IMR-90 (cell line): ENCODE data around the gene IL5RA. TPM values are rescaled to one million over a fixed set of nuclear protein-coding genes. Genes with fewer than 3 reads are reported as not detected.

Experiments used
- ATAC-seq: fragments of 200-7000 bp; cut with Tn5 transposase; 2 replicates; pipeline ENCODE4 v1.9.1; 2020; ENCODE audit warnings: low read depth, mild to moderate bottlenecking, moderate library complexity
- BruUV-seq: library from RNA; stranded (reverse); fragments of 400-500 nt; replicated peaks from 2 replicates; lab custom pipeline; 2021; lab: Mats Ljungman, UMichigan
- CTCF ChIA-PET: fragments of 300-600 bp; formaldehyde crosslinking; extraction: SDS; loops from one replicate; lab custom pipeline; 2021; ENCODE audit warnings: antibody characterized with exemption; lab: Yijun Ruan, JAX
- POLR2A ChIA-PET: fragments of 300-600 bp; sonication (Branson Sonifier 250); formaldehyde crosslinking; loops from one replicate; lab custom pipeline; 2022; ENCODE audit warnings: antibody characterized with exemption; ENCODE audit not compliant: unreplicated experiment; lab: Charles Lee
- DNase-seq: peaks from one replicate; pipeline ENCODE4 v3.0.0; 2013
- H2AFZ ChIP-seq: replicated peaks from 2 replicates; pipeline ENCODE3; 2013; ENCODE audit warnings: low read length, mild to moderate bottlenecking; ENCODE audit not compliant: poor library complexity
- H2AK5ac ChIP-seq: 2 replicates; pipeline ENCODE4 v1.6.1; 2013; ENCODE audit warnings: low read depth, low read length, inconsistent platforms
- H2AK9ac ChIP-seq: replicated peaks from 2 replicates; pipeline ENCODE3; 2013; ENCODE audit warnings: mild to moderate bottlenecking, low read depth, low read length, moderate library complexity; ENCODE audit not compliant: poor library complexity
- H2BK120ac ChIP-seq: 2 replicates; pipeline ENCODE4 v1.6.1; 2013; ENCODE audit warnings: low read depth, low read length, inconsistent platforms
- H2BK15ac ChIP-seq: 3 replicates; pipeline ENCODE4 v1.6.1; 2013; ENCODE audit warnings: low read depth, low read length, inconsistent platforms
- H2BK20ac ChIP-seq: 2 replicates; pipeline ENCODE4 v1.6.1; 2013; ENCODE audit warnings: low read depth, mild to moderate bottlenecking, inconsistent platforms, low read length, moderate library complexity
- H2BK5ac ChIP-seq: 2 replicates; pipeline ENCODE4 v1.6.1; 2013; ENCODE audit warnings: mild to moderate bottlenecking, low read depth, low read length, inconsistent platforms; ENCODE audit not compliant: poor library complexity, severe bottlenecking
- H3K14ac ChIP-seq: replicated peaks from 2 replicates; pipeline ENCODE4 v1.6.1; 2013; ENCODE audit warnings: low read depth, low read length, inconsistent platforms
- H3K18ac ChIP-seq: 2 replicates; pipeline ENCODE4 v1.6.1; 2013; ENCODE audit warnings: low read depth, low read length, control low read depth
- H3K23ac ChIP-seq: 2 replicates; pipeline ENCODE4 v1.6.1; 2013; ENCODE audit warnings: low read depth, low read length, inconsistent platforms
- H3K27ac ChIP-seq: 2 replicates; pipeline ENCODE4 v1.5.1; 2013; ENCODE audit warnings: mild to moderate bottlenecking, control low read depth, low read length; ENCODE audit not compliant: insufficient read depth
- H3K27me3 ChIP-seq: 2 replicates; pipeline ENCODE4 v1.6.1; 2013; ENCODE audit warnings: low read length; ENCODE audit not compliant: control insufficient read depth, insufficient read depth
- H3K36me3 ChIP-seq: 2 replicates; pipeline ENCODE4 v1.6.1; 2013; ENCODE audit warnings: low read length, mixed read lengths; ENCODE audit not compliant: control insufficient read depth, insufficient read depth
- H3K4ac ChIP-seq: 2 replicates; pipeline ENCODE4 v1.6.1; 2013; ENCODE audit warnings: low read depth, low read length, inconsistent platforms
- H3K4me1 ChIP-seq: 2 replicates; pipeline ENCODE4 v1.6.1; 2013; ENCODE audit warnings: low read length, mixed read lengths; ENCODE audit not compliant: control insufficient read depth, insufficient read depth
- H3K4me2 ChIP-seq: 2 replicates; pipeline ENCODE4 v1.6.1; 2013; ENCODE audit warnings: low read depth, mild to moderate bottlenecking, control low read depth, low read length, moderate library complexity
- H3K4me3 ChIP-seq: 2 replicates; pipeline ENCODE4 v1.5.1; 2013; ENCODE audit warnings: low read depth, mild to moderate bottlenecking, control low read depth, low read length, moderate library complexity; ENCODE audit not compliant: insufficient read depth
- H3K56ac ChIP-seq: 2 replicates; pipeline ENCODE4 v1.6.1; 2013; ENCODE audit warnings: low read length, inconsistent platforms; ENCODE audit not compliant: insufficient read depth; ENCODE audit errors: extremely low read depth
- H3K79me1 ChIP-seq, 2 experiments: 2 replicates each; pipeline ENCODE4 v1.6.1; 2013; ENCODE audit warnings: low read length in 2 of 2, inconsistent platforms in 1 of 2, low read depth in 1 of 2
- H3K9ac ChIP-seq: 2 replicates; pipeline ENCODE4 v1.6.1; 2013; ENCODE audit warnings: low read depth, low read length, control low read depth
- H3K9me1 ChIP-seq: 2 replicates; pipeline ENCODE4 v1.6.1; 2013; ENCODE audit warnings: low read length, inconsistent platforms; ENCODE audit not compliant: insufficient read depth
- H3K9me3 ChIP-seq: 2 replicates; pipeline ENCODE4 v1.6.1; 2013; ENCODE audit warnings: low read length; ENCODE audit not compliant: control insufficient read depth, insufficient read depth
- H4K20me1 ChIP-seq: 2 replicates; pipeline ENCODE4 v1.6.1; 2013; ENCODE audit warnings: low read length, inconsistent platforms; ENCODE audit not compliant: insufficient read depth
- H4K5ac ChIP-seq: 2 replicates; pipeline ENCODE4 v1.6.1; 2013; ENCODE audit warnings: mild to moderate bottlenecking, low read depth, low read length, control low read depth
- H4K8ac ChIP-seq, 2 experiments: 2 replicates each; pipeline ENCODE4 v1.6.1; 2013; ENCODE audit warnings: low read depth in 2 of 2, low read length in 2 of 2, control low read depth in 1 of 2, inconsistent platforms in 1 of 2
- H4K91ac ChIP-seq: 2 replicates; pipeline ENCODE4 v1.6.1; 2013; ENCODE audit warnings: low read depth, low read length, inconsistent platforms; ENCODE audit not compliant: insufficient read depth
- CEBPB ChIP-seq: IDR thresholded peaks from 2 replicates; pipeline ENCODE4 v1.6.1; 2012; ENCODE audit warnings: low read depth, low read length, improper control_type of control experiment
- RCOR1 ChIP-seq: IDR thresholded peaks from 2 replicates; pipeline ENCODE4 v1.6.1; 2012; ENCODE audit warnings: mild to moderate bottlenecking, low read length, improper control_type of control experiment; ENCODE audit not compliant: insufficient replicate concordance
- WGBS, 2 experiments: methylation state at CpG; one replicate each; pipeline versions ENCODE4 v1.1.5 to v1.1.7; 2013; ENCODE audit warnings: missing lambda C conversion rate in 2 of 2; ENCODE audit not compliant: insufficient read length in 1 of 2; ENCODE audit errors: extremely low coverage in 2 of 2; 5-methylcytosine and 5-hydroxymethylcytosine counted together
- dilution Hi-C: fragments of 300-500 bp; cut with HindIII; formaldehyde crosslinking; loops from one replicate; pipeline ENCODE4 v1.14.3; 2018; ENCODE audit warnings: low sequenced_read_pairs; ENCODE audit not compliant: unreplicated experiment
- in situ Hi-C: fragments of 300-500 bp; cut with MboI; formaldehyde crosslinking; loops from 3 replicates; pipeline ENCODE4 v1.14.3; 2019; ENCODE audit warnings: low sequenced_read_pairs, inconsistent platforms, mixed read lengths
- intact Hi-C: fragments of 100-400 bp; cut with micrococcal nuclease; formaldehyde crosslinking; loops from 2 replicates; pipeline ENCODE4 v1.10.0; 2022
- polyA plus RNA-seq, 3 experiments: library from polyadenylated mRNA; depleted of rRNA; stranded (reverse); fragments of >200 nt; gene quantifications; 2 replicates each; pipeline ENCODE4 v1.2.3, GENCODE V29; 2012; ENCODE audit warnings: low replicate concordance in 1 of 3
- total RNA-seq: library from RNA; depleted of rRNA; stranded (reverse); fragments of >200 nt; gene quantifications from 2 replicates; pipeline ENCODE4 v1.2.3, GENCODE V29; 2012
- TF ChIP-seq, protein P1 (sequence below): fragments of 150-350 bp; IDR thresholded peaks from 2 replicates; pipeline ENCODE4 v1.6.1; 2017; ENCODE audit warnings: mild to moderate bottlenecking, antibody characterized with exemption, low read length, low read depth

Gene IL5RA
- total and polyA plus RNA-seq, 2 of the 4 experiments (the other 2 are of a cell fraction): not detected

GRCh38 chr3:3134750-3135448 lies 24.7 kb upstream of the IL5RA start:
- H3K4ac ChIP-seq: no peak overlapping the region
- no peak overlapping the region for H2BK20ac ChIP-seq
- H2BK5ac ChIP-seq: no peak overlapping the region
- H3K79me1 ChIP-seq: peaks cover 9 to 19% of the 10 kb centered on the region in 2 experiments
- peaks cover 15% of the 10 kb centered on the region for H4K20me1 ChIP-seq
- ChIA-PET POLR2A (no interaction called here), CTCF (interaction anchor here (1.0 kb wide), 1 partner anchor 24 kb away, joined by 4 read pairs; no protein-coding TSS in a partner anchor)
- no peak overlapping the region for H3K9ac ChIP-seq
- no peak overlapping the region for H4K8ac ChIP-seq
- WGBS, 2 experiments: 100% methylated on average over 1 of the region's 4 CpGs; no CpG with 5 or more reads in 1 of the 2 experiments
- H3K18ac ChIP-seq: no peak overlapping the region
- no peak overlapping the region for H4K91ac ChIP-seq
- no peak overlapping the region for H2BK15ac ChIP-seq
- no peak overlapping the region for H3K4me3 ChIP-seq
- no peak overlapping the region for H3K56ac ChIP-seq
- DNase-seq (peak; percentile 60), ATAC-seq (peak; percentile 85)
- H3K4me2 ChIP-seq: no peak overlapping the region
- dilution Hi-C loops: no loop called here
- H3K9me1 ChIP-seq: peaks cover 4% of the 10 kb centered on the region; the same call in 1 of the 2 replicates
- no peak overlapping the region for H4K5ac ChIP-seq
- in situ Hi-C loops: no loop called here
- no peak overlapping the region for H2BK120ac ChIP-seq
- H3K27me3 ChIP-seq: no peaks in the 10 kb centered on the region
- BruUV-seq: no TSS peak
- H3K23ac ChIP-seq: no peak overlapping the region
- no peaks in the 10 kb centered on the region; the same call in 1 of the 2 replicates for H3K4me1 ChIP-seq
- H3K36me3 ChIP-seq: peaks cover 12% of the 10 kb centered on the region
- H2AK5ac ChIP-seq: no peak overlapping the region
- no peak overlapping the region for H3K14ac ChIP-seq
- H2AFZ ChIP-seq: no peak overlapping the region
- H3K9me3 ChIP-seq: no peaks in the 10 kb centered on the region
- H2AK9ac ChIP-seq: no peak overlapping the region
- TF ChIP-seq, protein P1, sequence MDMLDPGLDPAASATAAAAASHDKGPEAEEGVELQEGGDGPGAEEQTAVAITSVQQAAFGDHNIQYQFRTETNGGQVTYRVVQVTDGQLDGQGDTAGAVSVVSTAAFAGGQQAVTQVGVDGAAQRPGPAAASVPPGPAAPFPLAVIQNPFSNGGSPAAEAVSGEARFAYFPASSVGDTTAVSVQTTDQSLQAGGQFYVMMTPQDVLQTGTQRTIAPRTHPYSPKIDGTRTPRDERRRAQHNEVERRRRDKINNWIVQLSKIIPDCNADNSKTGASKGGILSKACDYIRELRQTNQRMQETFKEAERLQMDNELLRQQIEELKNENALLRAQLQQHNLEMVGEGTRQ: no peak
- TF ChIP-seq RCOR1 (no peak), CEBPB (peak; percentile 33; the same call in 1 of the 2 replicates)
- intact Hi-C loops: loop anchor here (2.0 kb wide), 1 partner anchor 14 kb away; no protein-coding TSS in a partner anchor
- H3K27ac ChIP-seq: no peak overlapping the region
